ENCODE data around the gene ACVR1B.

Gene ACVR1B

GRCh38 chr12:51951199-51951842, at the start of gene ACVR1B:
Gene ACVR1B (plus strand): TSS chr12:51951699. CDS start chr12:51951744, 45 bp downstream.
- DNase-seq (ENCODE audit: low read depth in 2 of 2), result peak; percentile 84

- DNase-seq (ENCODE audit: low read depth in 2 of 2), result no peak
These were observed 49.6 kb upstream of the ACVR1B start for GRCh38 chr12:51901881-51902280.

- no peak for DNase-seq (ENCODE audit: low read depth in 2 of 2)
These were observed 46.5 kb upstream of the ACVR1B start for GRCh38 chr12:51904951-51905470.

GRCh38 chr12:51905471-51906429, 45.7 kb upstream of the ACVR1B start:
- no peak for DNase-seq (ENCODE audit: low read depth in 2 of 2)

GRCh38 chr12:51906430-51907082, 44.9 kb upstream of the ACVR1B start:
- no peak for DNase-seq (ENCODE audit: low read depth in 2 of 2)

GRCh38 chr12:51907083-51907855, 44.2 kb upstream of the ACVR1B start, which contains the start of gene ACVRL1:
Gene ACVRL1 (plus strand): TSS chr12:51907504. CDS start chr12:51912475, 4,971 bp downstream.
- DNase-seq (ENCODE audit: low read depth in 2 of 2), result no peak

- no peak for DNase-seq (ENCODE audit: low read depth in 2 of 2)
These were observed 43.6 kb upstream of the ACVR1B start for GRCh38 chr12:51907856-51908425.

- no peak for DNase-seq (ENCODE audit: low read depth in 2 of 2)
These were observed 42.5 kb upstream of the ACVR1B start for GRCh38 chr12:51908876-51909592.

- no peak for DNase-seq (ENCODE audit: low read depth in 2 of 2)
These were observed 41.3 kb upstream of the ACVR1B start for GRCh38 chr12:51910168-51910567.

- no peak for DNase-seq (ENCODE audit: low read depth in 2 of 2)
These were observed 40.8 kb upstream of the ACVR1B start for GRCh38 chr12:51910691-51911090.

GRCh38 chr12:51911307-51911706, 40.2 kb upstream of the ACVR1B start:
- no peak for DNase-seq (ENCODE audit: low read depth in 2 of 2)

GRCh38 chr12:51911788-51912711, 39.4 kb upstream of the ACVR1B start:
- DNase-seq (ENCODE audit: low read depth in 2 of 2), result no peak

GRCh38 chr12:51913071-51914033, 38.1 kb upstream of the ACVR1B start:
- no peak for DNase-seq (ENCODE audit: low read depth in 2 of 2)

GRCh38 chr12:51914034-51914923, 37.2 kb upstream of the ACVR1B start:
- no peak for DNase-seq (ENCODE audit: low read depth in 2 of 2)

GRCh38 chr12:51915003-51915625, 36.4 kb upstream of the ACVR1B start:
- DNase-seq (ENCODE audit: low read depth in 2 of 2), result no peak

GRCh38 chr12:51915951-51916350, 35.5 kb upstream of the ACVR1B start:
- DNase-seq (ENCODE audit: low read depth in 2 of 2), result no peak
